SK-MEL-5 (cell line): ENCODE data around the gene SUOX. TPM values are rescaled to one million over a fixed set of nuclear protein-coding genes. Genes with fewer than 3 reads are reported as not detected.
"Not testable (repeated sequence)": the region's sequence is repeated elsewhere in the genome, so short reads cannot be mapped to it uniquely, and the experiment has no call there.

ENCODE experiments used
- DNase-seq: peaks from one replicate; pipeline ENCODE4 v3.0.0-alpha.2; 2016; ENCODE audit warnings: low read depth, low spot score
- in situ Hi-C: cut with HindIII; loops from 2 replicates; pipeline ENCODE4 v1.10.0; 2016; ENCODE audit warnings: low sequenced_read_pairs, high pct_unique_total_duplicates, low pct_unique_long_range_greater_than_20kb
- total RNA-seq: library from RNA; depleted of rRNA; stranded (reverse); fragments of >200 nt; shearing (Covaris generic); gene quantifications from 2 replicates; pipeline ENCODE4 v1.2.3, GENCODE V29; 2014; rRNA removed

SUOX gene
- total RNA-seq, 1 experiment from 2014 or later: 11.2 TPM

- DNase-seq: no peak
- in situ Hi-C loops: no loop called here
Observed at GRCh38 chr12:56040151-56040550, 43.1 kb downstream of the SUOX start.

GRCh38 chr12:56040963-56041551 is 44.0 kb downstream of the SUOX start:
- DNase-seq: no peak
- in situ Hi-C loops: no loop called here

- in situ Hi-C loops: no loop called here
- DNase-seq: peak; percentile 100
Observed at GRCh38 chr12:56041552-56042429, 44.7 kb downstream of the SUOX start, which contains the start of gene RPS26. Gene RPS26, plus strand, starts transcription at chr12:56041918. Its CDS starts 249 bp downstream, at chr12:56042167.

GRCh38 chr12:56042430-56042813 is 45.3 kb downstream of the SUOX start:
- DNase-seq, in situ Hi-C loops: not testable (repeated sequence)

GRCh38 chr12:56042843-56043242 is 45.8 kb downstream of the SUOX start:
- DNase-seq: no peak
- in situ Hi-C loops: no loop called here

- in situ Hi-C loops: no loop called here
- no peak for DNase-seq
Observed at GRCh38 chr12:56046027-56046780, 49.1 kb downstream of the SUOX start.

GRCh38 chr12:56053407-56053893 is 56.4 kb downstream of the SUOX start:
- in situ Hi-C loops: no loop called here
- DNase-seq: no peak

Other genes with a start within 250 kb of the SUOX start
- gene SARNP, start 179.6 kb upstream of the SUOX start, total RNA-seq: 60.0 and 69.4 TPM in 2 replicates
- 51.7 and 52.2 TPM in 2 replicates for gene ORMDL2, start 179.2 kb upstream of the SUOX start, total RNA-seq
- 51.4 and 51.9 TPM in 2 replicates for gene DNAJC14, start 167.7 kb upstream of the SUOX start, total RNA-seq
- not detected in 2 replicates for gene MMP19, start 154.3 kb upstream of the SUOX start, total RNA-seq
- gene PYM1, start 69.4 kb upstream of the SUOX start, total RNA-seq: 21.1 and 29.2 TPM in 2 replicates
- 5.7 and 6.9 TPM in 2 replicates for gene DGKA, start 66.1 kb upstream of the SUOX start, total RNA-seq
- gene PMEL, start 31.2 kb upstream of the SUOX start, total RNA-seq: 10,199 and 10,765 TPM in 2 replicates
- gene CDK2, start 30.4 kb upstream of the SUOX start, total RNA-seq: 896 and 917 TPM in 2 replicates
- gene RAB5B, start 23.2 kb upstream of the SUOX start, total RNA-seq: 169 and 175 TPM in 2 replicates
- 0.79 and 1.1 TPM in 2 replicates for gene IKZF4, start 23.8 kb downstream of the SUOX start, total RNA-seq
- 372 and 394 TPM in 2 replicates for gene RPS26, start 44.6 kb downstream of the SUOX start, total RNA-seq
- 114 and 125 TPM in 2 replicates for gene ERBB3, start 82.9 kb downstream of the SUOX start, total RNA-seq
- 473 and 487 TPM in 2 replicates for gene PA2G4, start 107.3 kb downstream of the SUOX start, total RNA-seq
- 5,360 and 5,858 TPM in 2 replicates for gene RPL41, start 119.4 kb downstream of the SUOX start, total RNA-seq
- 5.6 and 7.3 TPM in 2 replicates for gene ZC3H10, start 121.0 kb downstream of the SUOX start, total RNA-seq
- 90.9 and 100 TPM in 2 replicates for gene ESYT1, start 131.0 kb downstream of the SUOX start, total RNA-seq
- gene MYL6B, start 155.3 kb downstream of the SUOX start, total RNA-seq: 63.2 and 66.0 TPM in 2 replicates
- gene MYL6, start 161.1 kb downstream of the SUOX start, total RNA-seq: 483 and 574 TPM in 2 replicates
- 20.9 and 39.0 TPM in 2 replicates for gene SMARCC2, start 192.2 kb downstream of the SUOX start, total RNA-seq
- 47.7 and 48.9 TPM in 2 replicates for gene RNF41, start 224.6 kb downstream of the SUOX start, total RNA-seq
- 37.8 and 47.5 TPM in 2 replicates for gene NABP2, start 227.1 kb downstream of the SUOX start, total RNA-seq
- not detected in 2 replicates for gene SLC39A5, start 232.8 kb downstream of the SUOX start, total RNA-seq